ENCODE results near the gene LILRA1. TPM values are rescaled to one million over a fixed set of nuclear protein-coding genes. Genes with fewer than 3 reads are reported as not detected.
"Not testable (repeated sequence)": the region's sequence is repeated elsewhere in the genome, so short reads cannot be mapped to it uniquely, and the experiment has no call there.

The LILRA1 gene
- not detected for total RNA-seq

DNA sequence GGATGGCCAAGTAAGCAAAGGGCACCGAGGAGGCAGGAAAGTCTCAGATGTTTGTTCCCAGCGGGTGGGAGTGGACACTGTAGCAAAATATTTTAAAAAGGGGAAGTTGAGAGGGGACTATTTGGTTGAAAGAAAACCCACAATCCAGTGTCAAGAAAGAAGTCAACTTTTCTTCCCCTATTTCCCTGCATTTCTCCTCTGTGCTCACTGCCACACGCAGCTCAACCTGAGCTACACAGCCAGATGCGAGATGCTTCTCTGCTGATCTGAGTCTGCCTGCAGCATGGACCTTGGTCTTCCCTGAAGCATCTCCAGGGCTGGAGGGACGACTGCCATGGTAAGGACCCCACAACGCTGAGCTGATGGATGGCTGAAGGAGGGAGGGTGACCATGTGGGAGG, at the start of gene LILRA1:
TSS of gene LILRA1 (plus strand) at position 188 of the 400 bp plus-strand sequence. CDS start 613 bp downstream, outside the sequence.
- POLR2A ChIA-PET; CTCF ChIA-PET; ATAC-seq; H3K27ac Mint-ChIP-seq; H3K4me3 Mint-ChIP-seq; H3K9me3 Mint-ChIP-seq (ENCODE audit: low read depth); H3K4me1 Mint-ChIP-seq; intact Hi-C loops (cut with DNase I, micrococcal nuclease); H3K36me3 Mint-ChIP-seq (ENCODE audit: low read depth); DNase-seq: not testable (repeated sequence)
- H3K27me3 Mint-ChIP-seq = peaks cover 28% of the 10 kb centered on the region

DNA sequence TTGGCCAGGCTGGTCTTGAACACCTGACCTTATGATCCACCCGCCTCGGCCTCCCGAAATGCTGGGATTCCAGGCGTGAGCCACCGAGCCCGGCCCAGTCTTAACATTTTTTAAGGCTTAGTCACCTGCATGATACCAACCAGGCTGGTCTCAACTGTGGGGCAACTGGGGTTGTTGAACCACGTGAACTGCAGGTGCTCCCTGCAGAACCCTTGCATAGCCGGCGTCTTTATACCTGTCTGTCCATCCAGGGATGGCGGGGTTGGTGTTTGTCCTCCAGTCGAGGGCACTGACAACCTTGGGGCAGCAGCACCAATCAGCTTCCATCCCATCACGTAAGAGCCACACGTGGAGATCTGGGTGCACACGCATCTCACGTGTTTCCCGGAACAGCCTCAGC, 44.6 kb upstream of the LILRA1 start:
- DNase-seq = no peak
- no peak overlapping the region for H3K4me3 Mint-ChIP-seq
- no peak overlapping the region for H3K27ac Mint-ChIP-seq
- peaks cover 19% of the 10 kb centered on the region for H3K27me3 Mint-ChIP-seq
- ChIA-PET POLR2A (no interaction called here), CTCF (no interaction called here)
- H3K4me1 Mint-ChIP-seq = peaks cover 5% of the 10 kb centered on the region
- H3K9me3 Mint-ChIP-seq (ENCODE audit: low read depth) = no peaks in the 10 kb centered on the region
- intact Hi-C loops (cut with DNase I, micrococcal nuclease) = no loop called here
- no peak for ATAC-seq
- H3K36me3 Mint-ChIP-seq (ENCODE audit: low read depth) = no peaks in the 10 kb centered on the region

DNA sequence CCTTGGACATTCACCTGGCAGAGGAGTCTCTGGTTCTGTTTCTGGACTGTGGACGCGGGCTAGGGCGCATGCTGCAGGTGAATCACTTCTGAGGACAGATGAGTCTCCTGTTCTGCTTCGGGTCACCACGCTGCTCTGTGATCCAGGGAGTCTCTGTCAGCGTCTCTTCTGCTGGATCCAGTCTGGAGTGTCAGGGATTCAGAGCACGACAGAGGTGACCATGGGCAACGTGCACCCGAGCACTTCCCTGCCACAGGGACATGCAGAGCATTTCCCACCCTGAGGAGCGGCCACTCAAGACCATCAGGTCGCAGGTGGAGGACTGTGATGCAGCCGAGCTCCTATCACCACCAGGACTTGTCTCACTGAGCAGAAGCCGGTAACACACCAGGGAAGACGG, 44.2 kb upstream of the LILRA1 start:
- H3K27me3 Mint-ChIP-seq = peaks cover 20% of the 10 kb centered on the region
- H3K9me3 Mint-ChIP-seq (ENCODE audit: low read depth) = no peaks in the 10 kb centered on the region
- peaks cover 5% of the 10 kb centered on the region for H3K4me1 Mint-ChIP-seq
- no peaks in the 10 kb centered on the region for H3K36me3 Mint-ChIP-seq (ENCODE audit: low read depth)
- POLR2A ChIA-PET = no interaction called here
- H3K27ac Mint-ChIP-seq = no peak overlapping the region
- no peak for DNase-seq
- no peak overlapping the region for H3K4me3 Mint-ChIP-seq
- CTCF ChIA-PET = no interaction called here
- ATAC-seq = no peak
- intact Hi-C loops (cut with DNase I, micrococcal nuclease) = no loop called here

DNA sequence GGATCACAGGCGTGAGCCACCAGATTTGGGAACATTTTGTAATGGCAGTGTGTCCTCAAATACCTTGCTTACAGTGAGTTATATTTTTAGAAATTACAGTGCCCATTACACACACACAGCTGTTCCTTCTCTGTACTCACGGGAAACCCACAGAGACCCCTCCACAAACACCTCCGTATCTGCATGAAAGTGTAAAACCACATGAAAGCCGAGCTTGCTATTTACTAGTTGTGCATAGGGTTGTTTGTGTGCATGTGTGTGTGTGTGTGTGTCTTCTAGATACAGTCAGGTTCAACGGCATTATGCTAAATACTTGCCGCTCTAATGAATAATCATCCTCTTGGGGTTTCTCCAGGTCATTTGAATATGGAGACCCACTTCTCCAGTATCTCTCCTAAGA, 42.1 kb upstream of the LILRA1 start:
- CTCF ChIA-PET = no interaction called here
- intact Hi-C loops (cut with DNase I, micrococcal nuclease) = no loop called here
- H3K9me3 Mint-ChIP-seq (ENCODE audit: low read depth) = no peaks in the 10 kb centered on the region
- no peak for DNase-seq
- H3K27me3 Mint-ChIP-seq = peaks cover 22% of the 10 kb centered on the region
- H3K4me1 Mint-ChIP-seq = peaks cover 5% of the 10 kb centered on the region
- no peak overlapping the region for H3K27ac Mint-ChIP-seq
- H3K36me3 Mint-ChIP-seq (ENCODE audit: low read depth) = no peaks in the 10 kb centered on the region
- POLR2A ChIA-PET = interaction anchor here (0.6 kb wide), 1 partner anchor 501 kb away, joined by 3 read pairs; no protein-coding TSS in a partner anchor
- H3K4me3 Mint-ChIP-seq = no peak overlapping the region
- ATAC-seq = no peak

DNA sequence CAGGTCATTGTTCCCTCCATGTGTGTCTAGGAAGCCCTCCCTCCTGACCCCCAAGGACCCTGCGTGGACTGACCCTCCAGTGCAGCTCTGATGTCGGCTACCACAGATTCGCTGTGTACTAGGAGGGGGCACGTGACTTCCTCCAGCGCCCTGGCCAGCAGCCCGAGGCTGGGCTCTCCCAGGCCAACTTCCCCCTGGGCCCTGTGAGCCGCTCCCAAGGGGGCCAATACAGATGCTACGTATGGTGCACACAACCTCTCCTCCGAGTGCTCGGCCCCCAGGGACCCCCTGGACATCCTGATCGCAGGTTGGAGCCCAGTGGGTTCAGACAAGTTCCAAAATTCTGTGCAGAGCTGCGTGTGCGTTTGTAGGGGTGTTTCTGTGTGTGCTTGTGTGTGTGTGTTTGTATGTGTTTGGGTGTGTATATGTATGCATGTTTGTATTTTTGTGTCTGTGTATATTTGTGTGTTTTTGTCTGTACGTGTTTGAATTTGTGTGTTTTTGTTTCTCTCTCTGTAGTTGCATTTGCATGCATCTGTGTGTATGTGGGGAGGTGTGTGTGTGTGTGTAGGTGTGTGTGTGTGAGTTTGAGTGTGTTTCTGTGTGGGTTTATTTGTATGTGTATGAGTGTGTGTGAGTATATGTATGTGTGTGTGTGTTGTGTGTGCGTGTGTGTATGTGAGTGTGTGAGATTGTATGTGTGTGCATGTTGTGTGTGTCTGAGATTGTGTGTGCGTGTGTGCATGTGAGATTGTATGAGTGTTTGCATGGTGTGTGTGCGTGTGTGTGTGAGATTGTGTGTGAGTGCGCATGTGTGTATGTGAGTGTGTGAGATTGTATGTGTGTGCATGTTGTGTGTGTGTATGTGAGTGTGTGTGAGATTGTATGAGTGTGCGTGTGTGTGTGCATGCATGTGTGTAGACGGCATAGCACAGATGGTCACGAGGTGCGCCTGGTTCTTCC, 41.2 kb upstream of the LILRA1 start:
- ChIA-PET POLR2A (no interaction called here), CTCF (no interaction called here)
- ATAC-seq = no peak
- H3K4me3 Mint-ChIP-seq = no peak overlapping the region
- peaks cover 22% of the 10 kb centered on the region for H3K27me3 Mint-ChIP-seq
- H3K27ac Mint-ChIP-seq = no peak overlapping the region
- no peaks in the 10 kb centered on the region for H3K9me3 Mint-ChIP-seq (ENCODE audit: low read depth)
- DNase-seq = no peak
- peaks cover 5% of the 10 kb centered on the region for H3K4me1 Mint-ChIP-seq
- intact Hi-C loops (cut with DNase I, micrococcal nuclease) = no loop called here
- no peaks in the 10 kb centered on the region for H3K36me3 Mint-ChIP-seq (ENCODE audit: low read depth)

DNA sequence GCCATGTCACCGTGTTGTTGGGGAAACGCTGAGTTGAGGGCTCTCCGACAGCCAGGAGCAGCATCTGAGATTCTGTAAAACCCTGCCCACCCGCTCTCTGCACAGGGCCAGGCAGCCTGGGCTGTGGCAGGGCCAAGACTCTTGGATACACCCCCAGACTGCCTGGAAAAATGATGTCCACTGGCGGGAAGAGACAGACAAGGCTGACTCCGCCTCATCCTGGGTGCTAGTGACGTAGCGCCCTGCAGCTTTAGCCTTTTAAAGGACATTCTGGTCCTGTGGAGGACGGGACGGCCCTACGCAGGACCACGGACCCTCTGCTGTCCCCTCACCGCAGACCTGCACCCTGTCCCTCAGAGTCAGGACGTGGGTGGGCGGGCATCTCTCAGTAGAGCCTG, 40.5 kb upstream of the LILRA1 start:
- Mint-ChIP-seq H3K9me3 (ENCODE audit: low read depth) (no peaks in the 10 kb centered on the region), H3K27me3 (peaks cover 22% of the 10 kb centered on the region), H3K27ac (no peak overlapping the region), H3K4me3 (no peak overlapping the region), H3K36me3 (ENCODE audit: low read depth) (no peaks in the 10 kb centered on the region), H3K4me1 (peaks cover 5% of the 10 kb centered on the region)
- DNase-seq (no peak), ATAC-seq (no peak)
- ChIA-PET POLR2A (no interaction called here), CTCF (interaction anchor here (1.3 kb wide), 1 partner anchor 162 kb away, joined by 3 read pairs; no protein-coding TSS in a partner anchor)
- intact Hi-C loops (cut with DNase I, micrococcal nuclease) = no loop called here

DNA sequence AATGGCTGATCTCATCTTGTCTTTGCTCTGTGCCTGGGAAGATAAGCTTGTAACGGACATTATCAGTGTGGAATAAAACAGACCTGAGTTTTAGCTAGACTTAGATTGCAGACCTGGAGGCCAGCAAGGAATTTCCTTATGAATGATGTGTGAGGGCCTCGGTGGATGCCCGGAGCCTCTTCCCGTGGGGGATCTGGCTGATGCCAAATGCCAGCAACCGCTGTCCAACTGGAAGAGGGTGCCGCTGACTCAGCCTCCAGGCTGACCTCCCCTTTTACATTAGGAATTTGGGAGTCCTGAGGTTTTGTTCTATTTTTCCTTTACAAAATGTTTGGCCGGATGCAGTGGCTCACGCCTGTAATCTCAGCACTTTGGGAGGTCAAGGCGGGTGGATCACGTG, 39.4 kb upstream of the LILRA1 start:
- ATAC-seq (no peak), DNase-seq (no peak)
- H3K9me3 Mint-ChIP-seq (ENCODE audit: low read depth) = no peaks in the 10 kb centered on the region
- H3K4me3 Mint-ChIP-seq = no peak overlapping the region
- H3K4me1 Mint-ChIP-seq = peaks cover 5% of the 10 kb centered on the region
- ChIA-PET POLR2A (no interaction called here), CTCF (interaction anchor here (1.3 kb wide), 1 partner anchor 163 kb away, joined by 3 read pairs; no protein-coding TSS in a partner anchor)
- H3K36me3 Mint-ChIP-seq (ENCODE audit: low read depth) = no peaks in the 10 kb centered on the region
- H3K27ac Mint-ChIP-seq = no peak overlapping the region
- intact Hi-C loops (cut with DNase I, micrococcal nuclease) = no loop called here
- peaks cover 25% of the 10 kb centered on the region for H3K27me3 Mint-ChIP-seq

DNA sequence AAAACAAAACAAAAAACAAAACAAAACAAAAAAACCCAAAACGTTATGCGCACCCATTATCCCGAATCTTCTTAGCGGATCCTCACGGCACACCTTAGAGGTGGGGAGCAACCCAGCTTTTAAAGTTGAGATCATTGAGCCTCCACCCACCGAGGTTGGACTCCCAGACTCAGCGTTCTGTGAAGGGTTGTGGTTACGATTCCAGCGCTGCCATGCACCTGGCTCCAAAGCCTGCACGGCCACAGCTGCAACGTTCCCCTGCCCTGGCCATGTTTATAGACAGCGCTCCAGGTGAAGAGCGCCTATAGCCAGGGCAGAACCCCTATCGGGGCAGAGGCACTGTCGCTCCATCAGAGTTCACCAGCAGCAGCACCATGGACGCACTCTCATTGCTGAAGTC, 38.5 kb upstream of the LILRA1 start:
- Mint-ChIP-seq H3K27me3 (peaks cover 27% of the 10 kb centered on the region), H3K27ac (no peak overlapping the region), H3K36me3 (ENCODE audit: low read depth) (no peaks in the 10 kb centered on the region), H3K9me3 (ENCODE audit: low read depth) (no peaks in the 10 kb centered on the region), H3K4me1 (peaks cover 5% of the 10 kb centered on the region), H3K4me3 (no peak overlapping the region)
- ChIA-PET CTCF (interaction anchor here (0.6 to 1.1 kb wide), 2 partner anchors 202 to 988 kb away, joined by 3 to 4 read pairs; no protein-coding TSS in a partner anchor), POLR2A (no interaction called here)
- ATAC-seq (no peak), DNase-seq (no peak)
- intact Hi-C loops (cut with DNase I, micrococcal nuclease) = no loop called here

DNA sequence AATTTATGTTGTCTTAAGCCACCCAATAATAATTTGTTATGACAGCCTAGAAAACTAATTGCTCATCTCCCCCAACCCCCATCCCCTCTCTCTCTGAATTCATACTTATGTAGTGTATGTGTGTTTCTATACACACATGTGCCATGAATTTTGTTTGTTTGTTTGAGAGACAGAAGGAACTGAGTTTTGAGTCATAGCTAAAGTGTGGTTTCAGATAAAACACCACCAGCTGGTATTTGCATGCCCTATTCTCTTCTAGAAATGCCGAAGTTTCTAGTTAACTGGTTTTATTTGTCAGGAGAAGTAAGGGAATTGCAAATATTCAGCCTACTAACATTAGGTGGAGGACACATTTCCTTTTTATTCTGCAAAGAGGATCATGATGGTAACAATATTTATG, 37.2 kb upstream of the LILRA1 start:
- ChIA-PET POLR2A (no interaction called here), CTCF (interaction anchor here (1.1 kb wide), 1 partner anchor 203 kb away, joined by 4 read pairs; no protein-coding TSS in a partner anchor)
- Mint-ChIP-seq H3K27ac (no peak overlapping the region), H3K4me1 (peaks cover 4% of the 10 kb centered on the region), H3K4me3 (no peak overlapping the region), H3K9me3 (ENCODE audit: low read depth) (no peaks in the 10 kb centered on the region), H3K27me3 (peaks cover 27% of the 10 kb centered on the region), H3K36me3 (ENCODE audit: low read depth) (no peaks in the 10 kb centered on the region)
- intact Hi-C loops (cut with DNase I, micrococcal nuclease) = no loop called here
- ATAC-seq (no peak), DNase-seq (no peak)

DNA sequence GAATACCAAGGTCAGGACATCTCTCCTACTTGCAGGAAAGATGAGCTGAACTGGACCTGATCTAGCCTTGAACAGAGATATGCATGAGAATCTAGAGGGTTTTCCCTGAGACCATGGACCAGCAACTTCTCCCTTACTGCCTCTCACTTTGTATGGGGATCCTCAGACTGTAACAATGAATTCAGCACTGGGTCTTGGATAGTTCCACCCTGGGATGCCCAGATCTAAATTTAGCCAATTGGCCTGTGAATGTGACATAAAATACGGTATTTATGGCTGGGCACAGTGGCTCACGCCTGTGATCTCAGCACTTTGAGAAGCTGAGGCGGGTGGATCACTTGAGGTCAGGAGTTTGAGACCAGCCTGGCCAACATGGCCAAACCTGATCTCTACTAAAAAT, 35.1 kb upstream of the LILRA1 start:
- ChIA-PET POLR2A (no interaction called here), CTCF (interaction anchor here (0.9 to 1.0 kb wide), 2 partner anchors 8 to 119 kb away, joined by 3 read pairs; no protein-coding TSS in a partner anchor)
- intact Hi-C loops (cut with DNase I, micrococcal nuclease) = no loop called here
- ATAC-seq (no peak), DNase-seq (no peak)
- peaks cover 20% of the 10 kb centered on the region for H3K27me3 Mint-ChIP-seq
- H3K9me3 Mint-ChIP-seq (ENCODE audit: low read depth) = no peaks in the 10 kb centered on the region
- H3K27ac Mint-ChIP-seq = no peak overlapping the region
- H3K36me3 Mint-ChIP-seq (ENCODE audit: low read depth) = no peaks in the 10 kb centered on the region
- H3K4me3 Mint-ChIP-seq = no peak overlapping the region
- H3K4me1 Mint-ChIP-seq = no peaks in the 10 kb centered on the region

DNA sequence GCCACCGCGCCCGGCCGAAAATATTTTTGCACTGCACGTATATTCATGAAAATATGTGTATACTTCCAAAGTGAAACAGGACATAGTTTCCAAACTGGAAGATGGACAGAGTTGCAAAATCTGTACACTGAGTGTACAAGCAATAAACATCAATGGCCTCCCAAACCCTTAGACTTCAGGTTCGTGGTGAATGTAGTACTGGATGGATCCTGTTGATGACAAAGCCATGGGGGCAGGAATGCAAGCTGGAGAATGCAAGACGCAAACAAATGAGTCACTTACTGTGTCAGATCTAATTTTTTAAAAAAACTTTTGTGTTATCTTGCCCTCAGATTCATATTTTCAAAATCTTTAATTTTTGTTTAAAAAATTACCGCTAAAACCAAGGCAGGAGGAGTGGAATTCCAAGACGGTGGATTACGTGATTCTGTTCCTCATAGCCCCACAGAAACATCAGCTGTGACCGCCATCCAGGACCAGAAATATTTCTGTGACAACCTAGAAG, 32.5 kb upstream of the LILRA1 start:
- Mint-ChIP-seq H3K9me3 (ENCODE audit: low read depth) (no peaks in the 10 kb centered on the region), H3K4me1 (no peaks in the 10 kb centered on the region), H3K4me3 (no peak overlapping the region), H3K27me3 (peaks cover 14% of the 10 kb centered on the region), H3K27ac (no peak overlapping the region), H3K36me3 (ENCODE audit: low read depth) (no peaks in the 10 kb centered on the region)
- no peak for DNase-seq
- no peak for ATAC-seq
- ChIA-PET POLR2A (no interaction called here), CTCF (no interaction called here)
- intact Hi-C loops (cut with DNase I, micrococcal nuclease) = no loop called here

DNA sequence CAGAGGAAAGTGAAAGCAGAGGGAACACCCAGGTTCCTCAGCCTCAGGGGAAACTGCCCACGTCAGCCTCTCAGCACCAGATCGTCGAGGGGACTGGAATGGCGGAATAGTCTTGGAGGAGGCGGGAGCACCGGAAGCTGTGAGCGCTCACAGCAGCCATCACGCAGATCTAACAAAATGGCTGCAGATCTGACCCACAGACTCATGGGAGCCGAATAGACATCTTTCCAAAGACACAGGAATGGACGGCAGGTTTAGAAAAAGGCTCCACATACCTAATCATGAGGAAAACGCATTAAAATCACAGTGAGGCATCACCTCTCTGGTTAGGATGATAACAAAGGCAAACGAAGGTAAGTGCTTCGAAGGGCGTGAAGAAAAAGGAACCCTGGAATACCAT, 31.6 kb upstream of the LILRA1 start:
- no peak overlapping the region for H3K27ac Mint-ChIP-seq
- intact Hi-C loops (cut with DNase I, micrococcal nuclease) = no loop called here
- no peaks in the 10 kb centered on the region for H3K9me3 Mint-ChIP-seq (ENCODE audit: low read depth)
- H3K4me3 Mint-ChIP-seq = no peak overlapping the region
- ATAC-seq (no peak), DNase-seq (no peak)
- no peaks in the 10 kb centered on the region for H3K4me1 Mint-ChIP-seq
- no peaks in the 10 kb centered on the region for H3K36me3 Mint-ChIP-seq (ENCODE audit: low read depth)
- ChIA-PET POLR2A (no interaction called here), CTCF (no interaction called here)
- H3K27me3 Mint-ChIP-seq = peaks cover 14% of the 10 kb centered on the region
